A204.1 (cell line): Measurements from ENCODE around the gene DUSP7.

ENCODE experiments used
- FAIRE-seq: peaks from 2 replicates; lab custom pipeline; 2012; peaks lifted over from hg19 to GRCh38; lab: Jason Lieb, UNC

The DUSP7 gene

DNA sequence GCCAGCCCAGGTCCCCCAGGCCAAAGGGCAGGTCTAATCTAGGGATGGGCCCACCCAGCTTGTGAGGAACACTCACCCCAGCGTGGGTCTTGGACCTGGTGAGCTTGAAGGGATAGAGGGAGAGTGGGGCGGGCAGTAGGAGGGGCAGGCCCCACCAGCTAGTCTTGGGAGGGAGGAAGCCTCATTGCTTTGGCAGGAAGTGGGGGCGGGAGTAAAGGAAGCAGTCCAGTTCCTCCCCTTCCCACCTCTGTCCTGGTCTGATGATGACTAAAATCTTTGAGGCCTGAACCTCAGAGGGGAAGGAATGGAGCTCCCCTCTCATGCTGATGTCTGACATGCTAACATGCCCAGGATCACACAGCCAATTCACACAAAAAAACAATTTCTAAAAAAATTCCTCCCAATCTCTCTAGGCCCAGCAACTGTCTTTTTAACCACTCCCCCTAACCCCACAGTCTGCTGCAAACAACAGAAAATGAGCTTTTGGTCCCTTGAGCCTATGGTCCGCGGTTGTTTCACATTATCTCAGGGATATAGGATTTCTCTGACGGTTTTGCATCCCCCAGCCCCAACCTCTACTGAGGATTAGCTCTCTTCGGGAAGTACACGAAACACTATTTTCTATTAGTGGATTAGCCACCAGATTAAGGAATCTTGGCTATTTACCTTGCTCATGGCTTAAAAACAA, 30.7 kb upstream of the DUSP7 start:
- FAIRE-seq, result no peak

DNA sequence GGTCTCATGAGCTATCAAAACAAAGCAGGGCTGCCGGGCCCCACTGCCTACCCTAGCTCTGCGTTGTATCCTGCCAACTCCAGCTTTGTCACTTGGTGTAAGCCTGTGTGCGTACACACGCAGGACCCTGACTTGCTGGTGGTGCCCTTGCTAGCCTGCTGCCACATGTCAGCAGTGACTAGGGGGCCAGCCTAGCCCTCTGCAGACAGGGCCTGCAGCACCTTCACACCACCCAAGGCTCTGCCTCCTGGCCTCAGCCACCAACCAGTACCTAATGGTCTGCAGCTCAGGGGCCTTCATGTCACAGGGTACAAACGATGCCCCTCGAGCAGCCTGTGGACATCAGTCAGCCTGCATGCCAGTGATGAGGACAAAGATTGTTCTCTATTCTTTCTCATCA, 30.1 kb upstream of the DUSP7 start:
- no peak for FAIRE-seq

DNA sequence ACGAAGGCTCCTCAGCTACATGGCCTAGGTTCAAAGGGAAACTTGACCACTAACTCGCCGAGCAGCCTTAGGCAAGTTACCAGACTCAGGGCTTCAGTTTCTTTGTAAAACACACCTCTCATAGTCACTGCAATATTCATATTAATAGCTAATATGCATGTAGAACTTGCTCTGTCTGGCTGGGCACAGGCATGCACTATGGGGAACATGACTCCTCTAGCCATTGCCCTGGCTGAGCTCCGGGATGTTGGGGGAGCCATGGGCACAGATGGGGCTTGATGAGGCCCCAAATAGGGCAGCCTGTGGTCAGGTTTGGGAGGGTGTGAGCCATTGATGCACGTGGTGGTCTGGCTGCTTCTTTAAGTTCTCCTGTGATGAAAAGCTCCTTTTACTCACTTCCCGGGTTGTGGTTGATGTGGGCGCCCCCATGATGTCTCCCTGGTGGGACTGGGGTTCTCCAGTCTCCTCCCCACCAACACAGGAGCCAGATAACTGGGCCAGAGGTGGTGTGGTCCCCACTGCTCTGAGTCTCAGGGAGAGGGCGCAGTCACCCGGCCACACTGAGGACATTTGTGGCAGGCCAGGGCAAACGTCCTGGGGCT, 29.4 kb upstream of the DUSP7 start:
- no peak for FAIRE-seq

DNA sequence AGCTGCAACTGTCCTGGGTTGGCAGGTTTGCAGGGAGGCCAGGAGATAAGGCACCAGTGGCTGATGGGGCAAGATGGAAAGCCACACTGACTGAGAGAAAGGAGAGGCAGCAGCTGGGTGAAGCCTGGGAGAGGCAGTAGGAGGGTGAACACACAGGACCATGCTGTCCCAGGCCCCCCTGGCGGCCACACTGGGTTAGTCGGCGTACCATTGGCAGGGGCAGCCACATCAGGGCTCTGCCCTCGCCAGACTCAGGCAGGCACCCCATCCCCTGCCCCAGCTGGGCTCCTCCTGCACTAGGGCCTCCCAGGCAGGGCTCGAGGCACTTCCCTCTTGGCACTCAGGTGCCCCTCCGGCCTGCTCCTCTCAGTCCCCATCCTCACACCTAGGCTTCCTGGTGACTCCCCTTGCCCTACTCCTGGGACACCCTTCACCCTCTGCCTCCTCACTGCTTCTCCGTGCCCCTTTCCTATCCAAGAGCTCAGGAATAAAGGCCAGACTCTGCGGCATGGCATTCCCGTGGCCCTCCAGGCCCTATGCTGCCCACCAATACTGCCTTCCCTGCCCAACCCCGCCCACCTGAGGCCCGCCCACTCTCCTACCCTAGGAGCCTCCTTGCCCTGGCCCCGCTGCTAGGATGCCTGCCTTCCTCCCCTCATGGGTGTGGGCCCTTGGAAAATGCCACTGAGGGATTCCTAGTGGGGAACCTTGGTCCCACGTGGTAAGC, 28.7 kb upstream of the DUSP7 start:
- FAIRE-seq, result no peak

DNA sequence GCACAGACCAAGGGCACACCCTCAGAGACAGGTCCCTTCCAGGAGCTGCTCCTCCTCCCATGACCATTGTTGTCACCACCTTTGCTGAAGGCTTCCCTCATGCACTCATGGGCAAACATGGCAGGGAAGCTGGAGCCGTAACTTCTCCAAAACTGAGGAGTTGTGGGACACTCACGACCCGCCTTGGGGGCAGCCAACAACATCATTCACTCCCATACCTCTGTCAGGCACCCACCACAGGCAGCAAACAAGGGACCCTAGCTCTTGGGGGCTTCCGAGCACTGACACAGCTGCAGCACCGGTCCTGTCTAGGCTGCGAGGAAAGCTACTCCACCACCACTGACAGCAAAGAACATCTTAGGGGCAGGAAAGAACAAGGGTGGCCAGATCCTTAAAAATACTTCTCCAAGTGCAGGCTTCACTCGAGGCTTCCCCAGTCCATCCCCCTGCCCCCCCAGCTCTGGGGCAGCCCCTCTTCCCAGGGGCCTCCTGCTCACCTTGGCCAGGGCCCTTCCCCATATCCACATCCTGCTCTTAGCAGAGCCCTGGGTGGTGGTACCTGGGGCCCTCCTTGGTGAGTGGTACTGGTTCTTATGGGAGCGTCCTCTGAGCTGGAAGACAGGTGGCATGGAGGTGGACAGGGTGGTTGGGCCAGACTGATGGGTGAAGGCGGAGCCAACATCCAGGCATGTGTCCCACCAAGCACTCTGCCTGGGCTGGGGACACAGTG, 28.0 kb upstream of the DUSP7 start:
- FAIRE-seq, result no peak

DNA sequence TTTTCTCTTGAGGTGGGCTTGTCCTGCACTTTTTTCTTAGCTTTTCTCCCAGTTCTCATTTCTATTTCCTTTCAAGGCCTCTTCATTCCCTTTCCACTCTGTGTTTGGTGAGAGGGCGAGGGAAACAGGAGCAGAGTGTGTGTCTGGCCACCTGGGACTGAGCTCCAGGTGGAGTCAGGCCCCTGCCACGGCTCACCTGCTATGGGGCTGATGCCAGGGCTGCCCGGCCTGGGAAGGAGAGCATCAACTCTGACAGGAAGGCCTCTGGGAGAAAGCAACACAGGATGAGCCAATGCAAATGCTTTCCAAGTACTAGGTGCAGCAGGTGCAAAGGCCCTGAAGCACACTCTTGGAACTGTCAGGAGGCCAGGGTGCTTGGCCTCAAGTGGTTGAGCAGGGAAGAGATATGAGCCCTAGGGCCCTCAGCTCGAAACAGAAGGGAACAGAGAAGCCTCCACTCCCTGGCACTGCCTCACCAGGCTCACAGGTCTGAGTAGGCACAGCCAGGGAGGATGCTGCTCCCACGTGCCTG, 27.3 kb upstream of the DUSP7 start:
- FAIRE-seq, result no peak

DNA sequence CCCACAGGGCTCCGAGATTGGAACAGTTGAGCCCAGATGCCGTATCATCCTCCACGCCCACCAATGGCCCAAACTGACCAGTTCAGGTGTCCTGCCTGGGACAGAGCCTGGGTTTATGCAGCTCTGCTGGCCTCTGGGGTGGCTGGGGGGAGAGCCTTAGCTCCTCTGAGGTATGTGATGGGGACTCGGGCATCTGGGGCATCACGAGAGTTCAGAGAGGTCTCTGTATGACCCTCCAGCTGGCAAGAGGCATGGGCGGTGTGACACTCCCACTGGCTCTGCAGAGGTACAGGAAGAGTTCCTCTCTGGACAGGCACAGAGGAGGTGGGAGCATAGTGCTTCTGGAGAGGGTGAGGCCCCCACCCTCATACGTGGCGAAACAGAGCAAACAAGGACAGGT, 26.6 kb upstream of the DUSP7 start:
- no peak for FAIRE-seq

DNA sequence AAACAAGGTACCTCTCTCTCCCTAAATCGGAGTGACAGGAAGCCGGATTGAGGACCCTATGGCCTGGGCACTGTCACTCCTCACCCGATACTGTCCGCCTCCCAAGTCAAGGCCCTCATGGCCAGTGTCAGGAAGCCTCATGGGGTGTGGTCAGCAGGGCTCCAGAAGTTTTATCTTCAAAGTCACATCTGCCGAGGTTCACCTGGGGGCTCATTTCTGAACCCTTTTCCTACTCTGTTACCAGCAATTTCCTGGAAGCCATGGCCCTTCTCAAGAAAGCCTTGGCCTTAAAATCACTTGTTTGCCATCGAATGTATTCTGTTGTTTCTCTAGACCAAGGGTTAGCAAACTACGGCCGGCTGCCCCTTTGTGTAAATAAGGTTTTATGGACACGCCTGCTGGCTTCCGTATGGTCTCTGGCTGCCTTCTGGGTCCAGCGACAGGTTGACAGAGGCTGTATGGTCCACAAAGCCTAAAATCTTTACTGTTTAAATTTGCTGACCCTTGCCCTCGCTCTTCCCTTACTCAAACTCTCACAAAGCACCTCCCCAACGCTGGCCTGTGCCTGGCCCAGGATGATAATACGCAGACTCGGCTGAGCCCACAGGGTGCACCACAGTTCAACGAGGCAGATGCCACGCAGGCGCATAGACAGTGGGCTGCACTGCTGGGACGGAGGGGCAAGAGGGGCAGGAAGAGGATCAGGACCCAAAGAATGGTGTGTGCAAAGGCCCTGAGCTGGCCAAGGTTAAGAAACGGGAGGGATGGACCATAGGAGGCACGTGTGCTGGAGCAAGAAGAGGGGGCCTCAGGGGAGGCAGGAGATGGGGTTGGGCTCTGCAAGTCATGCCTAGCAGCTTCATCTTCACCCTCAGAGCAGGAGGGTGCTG, 24.7 kb upstream of the DUSP7 start:
- no peak for FAIRE-seq

DNA sequence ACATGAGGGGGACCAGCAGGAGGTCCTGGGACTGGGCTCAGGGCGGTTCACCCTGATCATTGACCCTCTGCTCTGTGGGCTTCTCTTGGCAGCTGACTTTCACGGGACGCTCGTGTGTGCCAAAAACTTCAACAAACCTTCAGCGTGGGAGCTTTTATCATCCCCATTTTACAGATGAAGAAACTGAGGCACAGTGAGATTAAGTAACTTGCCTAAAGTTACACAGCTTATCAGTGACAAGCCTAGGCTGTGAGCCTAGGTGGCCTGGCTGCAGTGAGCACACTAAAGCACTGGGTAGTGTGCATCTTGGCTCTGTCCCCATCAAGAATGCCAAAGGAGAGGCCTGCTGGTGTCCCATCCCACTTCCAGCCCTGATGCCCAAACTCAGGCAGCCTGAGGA, 23.6 kb upstream of the DUSP7 start:
- no peak for FAIRE-seq

DNA sequence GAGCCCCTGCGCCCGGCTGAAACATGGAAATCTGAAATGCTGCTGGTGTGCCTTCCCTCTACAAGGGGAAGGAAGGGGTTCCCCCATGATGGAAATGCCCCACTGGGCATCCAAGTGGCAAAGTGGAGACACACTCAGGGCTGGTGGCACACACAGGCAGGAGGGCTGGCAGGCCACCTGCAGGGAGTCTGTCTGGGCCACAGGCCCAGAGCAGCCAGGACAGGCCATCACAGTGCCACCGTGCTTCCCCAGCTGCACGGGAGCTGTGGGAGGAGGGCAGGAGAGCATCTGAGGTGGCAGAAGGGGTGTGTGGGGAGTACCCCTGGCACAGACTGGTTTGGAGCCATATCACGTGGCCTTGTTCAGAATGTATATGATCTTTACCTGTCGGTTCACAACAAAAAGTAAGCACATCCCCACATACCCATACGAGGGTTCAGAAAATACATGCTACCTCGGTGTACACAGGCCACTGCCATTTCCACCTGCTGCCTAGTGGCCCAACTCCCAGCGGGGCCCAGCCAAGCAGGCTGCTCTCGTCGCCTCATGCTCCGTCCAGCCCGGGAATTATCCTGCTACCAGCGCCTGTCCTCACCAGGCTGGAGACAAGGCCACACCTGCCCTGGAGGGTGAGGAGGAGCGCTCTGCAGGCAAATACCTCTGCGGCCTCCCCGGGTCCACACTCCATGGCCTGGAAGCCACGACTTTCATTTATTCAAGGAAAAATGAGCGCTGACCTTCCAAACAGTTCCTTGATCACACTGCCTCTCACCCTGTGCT, 22.6 kb upstream of the DUSP7 start:
- FAIRE-seq, result no peak

DNA sequence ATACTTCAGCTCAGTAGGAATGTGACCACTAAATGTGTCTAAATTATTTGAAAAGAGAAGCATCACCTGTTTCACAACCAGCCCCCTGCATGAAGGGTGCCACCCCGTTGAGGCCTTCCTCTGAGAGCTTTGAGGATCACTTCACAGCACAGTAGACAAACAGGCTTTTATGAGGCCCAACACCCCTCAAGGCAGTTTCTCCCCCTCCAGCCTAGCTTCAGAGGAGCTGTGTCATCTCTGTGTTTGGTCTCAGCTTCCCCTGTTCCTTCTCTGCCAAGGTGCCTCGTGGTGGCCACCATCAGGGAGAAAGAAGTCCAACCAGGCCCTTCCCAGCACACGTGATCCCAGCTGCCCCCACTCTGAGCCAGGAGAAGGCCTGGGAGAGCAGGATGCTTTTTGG, 21.6 kb upstream of the DUSP7 start:
- FAIRE-seq, result no peak

DNA sequence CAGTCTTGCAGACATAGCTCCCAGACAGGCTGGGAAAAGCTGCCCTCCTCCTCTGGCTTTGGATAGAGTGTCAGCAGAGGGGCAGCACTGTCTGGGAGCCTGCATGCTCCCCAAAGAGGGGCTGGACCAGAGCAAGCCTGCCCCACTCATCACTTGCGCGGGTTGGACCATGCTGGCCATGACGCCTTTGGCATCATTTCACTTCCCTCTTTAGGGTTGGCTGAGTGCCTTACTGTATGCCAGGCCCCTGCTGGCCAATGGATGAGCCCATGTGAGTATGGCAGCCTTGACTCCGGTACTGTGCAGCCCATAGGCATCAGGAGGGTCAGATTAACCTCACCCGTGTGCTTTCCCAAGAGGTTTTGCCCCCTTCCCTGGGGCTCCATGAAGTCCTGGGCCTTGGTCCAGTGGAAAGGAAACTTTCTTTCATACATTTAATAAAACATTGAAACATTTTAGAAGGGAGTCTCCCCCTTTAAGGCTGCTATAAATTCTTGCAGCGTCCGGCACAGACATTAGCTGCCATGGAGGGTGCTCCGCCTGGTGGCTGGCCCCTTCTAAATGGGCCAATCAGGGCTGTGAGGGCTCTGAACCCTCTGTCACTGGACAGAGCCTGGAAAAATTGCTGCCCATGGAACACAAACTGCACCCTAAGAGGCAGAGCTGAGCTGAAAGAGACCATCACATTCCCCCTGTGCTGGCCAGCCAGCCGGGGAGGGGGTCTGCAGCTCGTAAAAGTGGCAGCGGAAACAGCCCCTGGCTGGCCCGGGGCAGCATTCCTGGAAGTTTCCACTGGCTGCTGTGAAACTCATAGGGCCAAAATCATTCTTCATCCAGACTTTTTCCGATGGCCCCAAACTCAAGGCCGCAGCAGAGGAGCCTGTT, 20.8 kb upstream of the DUSP7 start:
- no peak for FAIRE-seq

DNA sequence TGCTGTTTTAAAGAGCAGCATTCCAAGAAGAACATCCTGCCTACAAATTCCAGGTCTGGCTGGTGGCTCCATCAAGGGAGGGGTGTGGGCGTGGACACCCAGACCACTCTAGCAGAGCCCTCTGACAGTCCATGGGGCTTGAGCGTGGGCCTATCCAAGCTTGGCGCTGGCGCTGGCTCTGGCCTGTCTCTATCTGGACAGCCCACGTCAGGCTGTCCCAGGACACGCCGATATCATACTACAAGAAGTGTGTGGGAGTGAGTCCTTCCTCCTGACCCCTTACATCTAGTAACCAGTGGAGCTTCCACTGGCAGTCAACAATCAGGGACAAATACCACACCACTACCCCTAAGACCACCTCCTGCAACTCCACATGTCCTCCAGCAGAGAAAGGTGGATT, 17.1 kb upstream of the DUSP7 start:
- no peak for FAIRE-seq

DNA sequence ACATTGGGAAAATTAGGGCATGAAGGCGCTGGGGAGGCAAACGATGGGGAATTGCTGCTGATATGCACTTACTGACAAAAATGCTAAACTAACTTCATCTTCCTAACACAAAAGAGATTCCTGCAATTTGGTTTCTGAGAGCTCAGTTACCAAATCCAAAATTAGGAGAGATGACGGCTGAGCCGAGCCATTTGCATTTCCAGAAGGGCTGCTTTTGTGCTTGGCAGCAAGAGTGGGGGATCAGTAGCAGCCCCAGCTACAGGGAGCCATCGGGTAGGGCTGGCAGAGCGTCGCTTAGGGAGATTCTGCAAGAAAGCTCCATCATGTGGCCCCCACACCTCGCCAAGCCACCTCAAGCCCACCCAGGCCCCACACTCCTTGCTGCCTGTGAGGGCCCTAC, 16.1 kb upstream of the DUSP7 start:
- no peak for FAIRE-seq

DNA sequence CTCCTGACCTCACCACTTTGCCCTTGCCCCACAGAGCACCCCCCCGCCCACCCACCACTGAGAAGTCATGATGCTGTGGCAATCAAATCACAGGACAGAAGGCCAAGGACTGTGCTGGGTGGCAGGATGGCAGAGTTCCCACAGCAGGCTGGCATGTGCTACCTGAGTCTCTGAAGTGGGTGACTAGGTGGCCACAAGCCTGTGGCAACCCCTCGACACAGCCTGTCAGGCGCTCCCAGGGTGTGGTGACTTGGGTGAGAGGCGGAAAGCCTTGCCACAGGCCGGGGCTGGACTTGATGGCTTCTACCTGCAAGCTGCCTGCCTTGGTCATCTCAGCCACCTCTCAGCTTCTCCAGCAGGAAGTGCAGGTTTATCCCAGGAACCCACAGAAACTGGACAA, 15.6 kb upstream of the DUSP7 start:
- no peak for FAIRE-seq

DNA sequence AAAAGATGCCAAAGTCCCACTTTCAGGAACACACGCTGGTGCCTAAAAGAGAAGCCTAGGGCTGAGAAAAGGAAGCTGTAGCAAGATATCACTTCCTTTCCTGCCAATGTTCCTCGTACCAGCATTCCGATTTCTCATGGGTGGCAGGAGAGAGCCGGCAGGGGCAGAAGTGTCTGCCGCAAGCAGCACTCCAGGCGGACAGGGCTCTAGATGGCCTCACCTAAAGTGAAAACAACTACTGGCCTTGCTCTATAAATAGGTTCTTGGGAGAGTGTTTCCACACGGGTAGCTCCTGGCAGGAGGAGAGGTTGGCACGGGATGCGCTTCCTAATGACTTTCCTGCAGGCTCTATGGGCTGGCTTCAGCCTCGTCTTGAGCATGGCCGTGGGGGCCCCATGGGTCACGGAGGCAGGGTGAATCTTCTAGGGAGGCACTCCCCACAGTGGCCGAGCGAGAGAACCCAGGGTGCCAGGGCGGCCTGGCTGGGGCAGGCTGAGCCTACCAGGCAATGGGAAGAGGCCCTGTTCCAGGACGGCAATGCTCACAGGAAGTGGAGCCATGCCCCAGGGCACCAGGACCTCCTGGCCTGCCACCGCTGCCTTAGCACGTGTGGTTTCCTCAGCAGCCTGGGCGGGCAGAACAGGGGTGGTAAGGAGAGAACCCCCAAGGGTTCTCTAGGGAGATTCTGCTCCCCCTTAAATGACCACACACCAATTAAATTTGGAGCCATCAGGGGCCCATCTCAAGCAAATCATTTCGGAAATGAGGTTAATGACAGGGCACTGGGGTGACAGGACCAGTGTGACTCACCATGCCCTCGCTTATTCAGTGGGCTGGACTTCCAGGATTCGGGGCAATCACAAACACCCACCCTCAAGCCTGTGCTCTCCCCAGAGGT, 14.6 kb upstream of the DUSP7 start:
- no peak for FAIRE-seq

DNA sequence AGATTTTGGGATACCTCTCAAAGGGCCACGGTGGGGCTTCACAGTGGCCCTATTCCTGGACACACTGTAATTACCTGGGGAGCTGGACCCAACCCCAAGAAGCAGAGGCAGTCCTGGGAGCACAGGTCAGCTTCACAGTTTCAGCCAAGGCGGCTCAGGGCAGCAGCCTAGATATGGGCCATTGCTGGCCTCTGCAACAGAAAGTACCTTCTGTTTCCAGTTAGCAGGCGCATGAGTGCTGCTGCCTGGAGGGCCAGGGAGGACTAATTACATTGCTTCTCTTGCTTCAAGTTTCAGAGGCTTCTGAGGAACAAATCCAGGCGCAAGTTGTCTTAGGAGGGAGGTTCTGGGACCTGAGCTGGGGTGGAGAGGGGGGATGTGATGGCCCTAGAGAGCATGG, 13.5 kb upstream of the DUSP7 start:
- no peak for FAIRE-seq

DNA sequence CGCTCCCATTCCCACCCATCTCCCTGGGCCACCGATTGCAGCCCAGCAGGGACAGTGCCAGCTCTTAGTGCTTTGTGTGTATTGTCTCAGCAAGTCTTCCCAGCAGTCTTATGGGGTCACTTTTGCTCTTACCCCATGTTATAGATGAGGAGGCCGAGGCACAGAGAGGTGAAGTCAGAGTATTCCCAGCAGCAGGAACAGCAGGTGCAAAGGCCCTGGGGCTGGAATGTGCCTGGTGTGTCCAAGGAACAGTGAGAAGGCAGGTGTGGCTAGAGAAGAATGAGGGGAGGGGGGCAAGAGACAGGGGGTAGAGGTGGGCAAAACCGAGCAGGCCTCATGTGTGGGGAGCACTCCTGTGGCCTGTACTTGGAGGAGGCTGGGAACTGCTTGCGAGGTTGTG, 12.8 kb upstream of the DUSP7 start:
- no peak for FAIRE-seq

DNA sequence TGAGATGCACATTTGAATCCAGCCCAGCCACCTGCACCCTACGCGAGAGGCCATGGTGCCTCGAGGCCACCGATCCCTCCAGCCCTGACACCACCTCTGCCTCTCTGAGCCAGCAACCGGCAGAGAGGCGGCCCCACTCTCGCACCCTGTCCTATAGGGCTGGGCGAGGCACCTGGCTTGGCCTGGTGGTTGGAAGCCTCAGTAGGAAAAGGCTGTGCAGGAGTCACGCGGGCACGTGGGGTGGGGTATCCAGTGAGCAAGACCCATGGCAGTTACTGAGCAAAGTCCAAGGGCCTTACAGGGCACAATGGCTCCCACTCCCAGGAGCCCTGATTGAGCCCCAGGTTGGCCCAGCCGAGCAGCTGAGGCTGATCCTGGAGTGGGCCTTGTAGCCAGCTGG, 12.4 kb upstream of the DUSP7 start:
- FAIRE-seq, result no peak
